Inflammatory macrophage (primary cell): ENCODE measurements around the gene DOCK4.

Experiments
- DNase-seq, 2 donors: peaks; one replicate each; pipeline ENCODE4 v3.0.0-alpha.2; 2020 to 2022

DOCK4 gene

DNA sequence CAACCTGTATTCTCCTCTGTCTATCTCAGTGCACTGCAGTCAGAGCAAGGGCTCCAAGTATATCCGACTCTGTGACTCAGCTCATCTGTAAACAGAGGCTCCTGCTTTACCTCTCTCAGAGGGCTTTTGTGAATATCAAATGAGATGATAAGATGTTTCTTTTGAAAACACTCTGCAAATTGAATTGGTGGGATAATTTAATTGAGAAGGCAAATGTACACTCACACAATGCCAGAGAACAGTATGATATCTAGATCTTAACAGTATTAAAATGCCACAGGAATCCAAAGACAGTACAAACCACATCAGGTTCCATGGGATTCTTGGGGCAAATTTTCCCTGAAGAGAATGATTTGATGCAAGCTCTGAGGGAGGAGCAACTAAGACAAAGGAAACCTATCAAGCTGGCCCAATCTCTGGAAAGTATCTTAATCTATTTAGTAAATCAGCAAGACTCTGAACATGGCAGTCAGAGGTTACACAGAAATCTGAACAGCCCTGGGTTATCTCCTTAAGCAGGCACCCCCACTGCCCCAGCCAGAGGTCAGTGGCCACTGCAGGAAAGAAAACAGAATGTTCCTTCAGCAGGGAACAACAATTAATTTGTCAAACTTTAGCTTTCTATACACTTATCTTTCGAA, 45.9 kb downstream of the DOCK4 start:
- DNase-seq: no peak

DNA sequence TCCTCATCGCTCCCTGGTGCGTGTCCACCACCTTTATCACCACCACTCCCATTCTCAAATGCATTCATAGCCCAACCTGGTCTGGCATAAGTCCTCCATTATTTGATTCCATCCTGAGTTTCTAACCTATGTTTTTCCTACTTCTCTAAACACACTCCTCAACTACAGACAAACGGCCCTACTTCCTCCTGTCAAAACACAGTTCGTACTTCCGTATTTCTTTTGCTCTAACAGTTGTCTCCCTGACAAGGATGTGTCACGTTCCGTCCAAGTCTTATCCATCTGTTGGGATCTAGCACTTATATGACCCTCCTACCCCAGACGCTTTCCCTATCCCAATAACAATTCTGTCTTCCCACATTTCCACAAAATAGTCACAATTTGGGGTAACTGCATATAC, 46.8 kb downstream of the DOCK4 start:
- peak; percentile 56 to 63 for DNase-seq

DNA sequence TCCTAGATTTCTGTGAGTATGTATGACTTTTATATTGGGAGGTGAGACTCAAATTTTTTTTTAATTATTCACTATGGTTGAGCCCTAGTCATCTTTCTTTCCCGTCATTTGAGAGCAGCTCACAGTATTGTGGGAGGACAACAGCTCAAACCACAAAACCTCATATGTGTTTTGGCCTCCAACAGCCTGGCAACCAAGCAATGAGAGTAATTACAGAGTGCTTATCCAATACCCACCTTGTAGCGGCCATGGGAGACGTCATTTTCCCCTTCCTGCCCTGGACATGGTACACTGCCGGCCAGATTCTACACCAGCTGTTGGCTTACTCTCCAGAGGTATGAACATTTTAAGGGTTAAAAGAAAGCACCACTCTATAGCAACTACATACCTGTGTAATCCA, 49.1 kb downstream of the DOCK4 start:
- peak in 1 of 2 donors; percentile 24 for DNase-seq

DNA sequence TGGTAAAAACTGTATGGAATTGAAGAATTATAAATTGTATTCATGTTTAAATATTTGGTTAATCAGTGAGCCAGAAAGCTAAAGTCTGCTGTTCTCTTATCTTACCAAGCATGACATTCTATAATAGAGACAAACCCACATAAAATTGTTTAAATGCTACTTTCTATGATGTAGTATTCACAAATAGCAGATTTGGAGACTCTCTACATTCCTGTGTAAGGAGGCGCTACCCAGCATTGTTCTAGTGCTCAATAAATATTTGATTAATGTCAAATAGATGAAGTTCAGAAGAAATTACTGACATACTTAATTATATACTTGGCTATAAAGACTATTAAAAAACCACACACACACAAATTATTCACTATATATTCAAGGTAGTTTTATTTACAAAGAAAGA, 49.8 kb downstream of the DOCK4 start:
- DNase-seq: no peak

DNA sequence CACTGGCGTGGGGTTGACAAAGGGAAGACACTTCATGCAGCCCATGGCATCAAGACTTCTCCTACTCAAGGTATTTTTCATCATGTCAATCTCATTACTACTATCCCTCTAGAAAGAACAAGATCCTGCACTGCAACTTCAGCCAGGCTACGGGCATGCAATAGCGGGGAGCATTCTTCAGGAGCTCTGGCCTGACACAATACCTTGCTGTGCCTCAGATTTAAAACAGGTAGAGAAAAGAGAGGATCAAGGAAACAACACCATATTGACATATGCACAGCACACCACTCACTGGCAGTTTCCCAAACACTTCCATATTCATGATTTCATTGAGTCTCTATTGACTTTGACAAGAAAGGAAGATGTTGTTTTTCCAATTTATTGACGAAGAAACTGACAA, 51.5 kb downstream of the DOCK4 start:
- DNase-seq: no peak

DNA sequence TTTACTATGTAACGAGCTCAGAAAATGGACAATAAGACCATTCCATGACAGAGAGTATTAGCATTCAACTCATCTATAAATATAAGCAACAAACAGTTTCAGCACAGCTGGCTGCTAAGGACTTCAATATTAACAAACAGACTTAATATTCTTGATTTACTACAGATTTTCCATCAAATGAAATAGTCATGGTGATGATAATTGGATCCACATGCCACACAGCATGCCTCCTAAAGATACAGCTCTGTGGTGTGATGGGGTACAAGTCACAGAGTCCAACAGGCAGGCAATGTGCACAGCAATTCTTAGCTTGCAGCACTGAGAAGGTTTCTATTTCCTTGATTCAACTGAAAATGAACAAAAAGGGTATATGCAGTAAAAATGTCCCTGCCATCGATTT, 54.0 kb downstream of the DOCK4 start:
- DNase-seq: no peak

DNA sequence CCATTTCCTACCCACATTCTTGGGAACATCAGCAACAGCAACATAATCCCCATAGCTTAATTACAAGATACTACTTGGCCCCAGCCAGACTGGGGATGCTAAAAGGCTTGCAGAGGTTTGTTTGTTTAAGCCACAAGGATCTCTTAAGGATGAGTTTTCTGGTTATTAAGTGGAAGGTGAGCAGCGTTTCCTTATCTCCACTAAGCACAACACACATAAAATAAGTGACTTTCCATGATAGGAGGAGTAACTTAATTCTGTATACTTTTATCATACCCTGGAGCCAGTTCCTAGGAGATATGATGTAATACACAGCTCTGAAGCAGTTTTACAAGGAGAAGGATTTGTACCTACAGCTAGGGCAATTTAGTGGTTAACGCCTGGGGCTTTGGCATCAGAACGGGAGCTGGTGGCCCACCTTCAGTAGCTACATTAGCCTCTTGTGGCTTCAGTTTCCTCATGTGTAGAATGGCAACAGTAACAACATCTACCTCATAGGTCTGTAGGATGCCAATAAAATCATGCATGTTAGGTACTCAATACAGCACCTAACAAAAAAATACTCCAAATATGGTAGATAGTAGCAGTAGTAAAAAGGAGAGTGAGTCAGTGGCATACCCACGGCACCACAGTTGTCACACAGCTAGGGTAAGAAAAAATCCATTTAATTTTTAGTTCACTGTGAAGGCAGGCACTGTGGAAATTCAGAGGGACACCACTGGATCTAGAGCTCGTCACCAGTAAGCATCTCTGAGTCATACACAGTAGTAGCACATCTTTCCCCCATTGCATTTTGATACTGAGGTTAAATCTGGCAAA, 55.2 kb downstream of the DOCK4 start:
- DNase-seq: no peak

DNA sequence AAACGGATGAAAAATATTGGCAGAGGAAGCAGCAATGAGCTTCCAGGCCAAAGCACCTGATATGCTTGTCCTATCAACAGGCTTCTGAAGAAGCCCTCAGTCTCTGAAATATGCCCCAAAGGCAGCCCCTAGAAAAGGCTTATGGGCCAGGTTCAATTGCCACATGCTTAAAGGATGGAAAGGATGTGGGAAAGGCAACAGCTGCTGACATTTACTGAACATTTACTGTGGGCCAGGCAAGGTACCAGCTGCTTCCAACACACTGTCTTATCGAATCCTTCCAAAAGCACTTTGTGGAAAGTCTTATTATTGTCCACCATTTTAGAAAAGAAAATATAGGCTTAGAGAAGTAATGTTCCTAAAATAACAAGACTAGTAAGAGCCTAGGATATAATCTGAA, 56.5 kb downstream of the DOCK4 start:
- no peak for DNase-seq

DNA sequence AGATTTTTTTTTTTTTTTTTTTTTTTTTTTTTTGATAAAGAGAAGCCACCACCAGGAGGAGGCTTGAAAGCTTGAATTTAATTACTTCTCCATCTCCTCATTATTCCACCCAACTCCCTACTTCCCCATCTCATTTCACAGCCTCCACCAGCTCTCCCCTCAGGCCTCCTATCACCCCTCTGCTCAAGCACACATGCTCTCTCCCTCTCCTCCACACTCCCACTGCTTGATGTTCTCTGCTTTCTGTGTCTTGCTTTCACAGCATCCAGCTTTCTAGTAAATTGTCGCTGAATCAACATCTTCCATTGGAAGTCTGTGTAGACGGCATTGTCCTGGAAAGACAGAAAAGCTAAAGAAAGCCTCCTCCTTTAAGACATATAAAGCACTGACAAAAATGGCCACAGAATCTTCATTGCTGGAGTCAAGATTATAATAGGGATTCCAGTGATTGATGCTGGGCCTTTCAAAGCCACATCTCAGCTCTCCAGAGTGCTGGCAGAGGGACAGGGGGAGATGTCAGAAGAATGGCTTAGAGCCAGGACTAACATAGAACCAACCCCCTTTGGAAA, 58.3 kb downstream of the DOCK4 start:
- DNase-seq: no peak

DNA sequence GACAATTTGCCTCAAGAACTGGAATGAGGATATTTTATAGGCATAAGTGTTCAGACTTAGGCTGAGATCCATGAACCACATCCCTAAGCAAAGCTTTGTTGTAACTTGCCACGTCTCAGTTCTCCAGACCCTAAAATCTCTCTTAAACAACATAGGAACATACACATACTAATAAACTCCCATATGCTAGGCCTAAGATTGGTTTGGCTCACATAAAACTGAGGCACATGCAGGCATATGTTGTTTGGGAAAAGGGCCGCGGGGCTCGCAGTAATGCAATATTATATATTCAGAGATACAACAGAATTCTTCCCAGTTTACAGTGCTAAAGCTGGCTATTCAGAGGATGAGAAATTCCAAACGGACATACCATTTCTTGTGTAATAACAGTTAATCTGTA, 61.0 kb downstream of the DOCK4 start:
- no peak for DNase-seq

DNA sequence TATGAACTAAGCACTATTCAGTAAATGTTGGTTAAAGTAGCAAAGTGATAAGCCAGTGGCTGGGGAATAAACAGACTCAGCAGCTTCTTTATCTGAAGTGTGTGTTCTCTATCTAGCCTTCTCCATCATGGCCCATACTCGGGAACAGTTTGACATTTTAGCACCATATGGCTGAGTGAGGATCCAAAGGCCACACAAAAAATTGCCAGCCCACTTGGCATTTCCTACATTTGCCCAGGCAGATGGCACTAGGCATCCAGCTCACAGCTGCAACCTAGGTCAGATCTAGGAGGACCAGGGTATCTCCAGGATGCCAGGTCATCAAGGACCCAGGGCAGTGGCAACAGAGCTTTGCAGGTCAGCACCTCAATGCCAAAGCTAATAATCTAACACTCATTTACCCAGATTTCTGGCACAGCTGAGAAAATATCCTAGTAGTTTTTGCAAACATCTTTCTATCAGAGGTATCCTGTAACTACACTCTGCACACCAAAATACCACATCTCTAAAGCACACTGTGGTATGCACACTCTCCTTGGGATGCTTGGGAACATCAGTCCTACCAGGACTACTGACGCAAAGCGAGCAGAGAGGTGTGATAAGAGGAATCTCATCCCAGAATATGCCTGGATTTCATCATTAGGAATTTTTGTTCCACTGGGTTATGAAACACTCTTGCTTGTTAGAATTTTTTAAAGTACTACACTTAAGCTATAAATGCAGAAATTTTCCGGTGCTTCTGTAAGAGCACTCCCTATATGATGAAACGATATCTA, 61.7 kb downstream of the DOCK4 start:
- DNase-seq: no peak

DNA sequence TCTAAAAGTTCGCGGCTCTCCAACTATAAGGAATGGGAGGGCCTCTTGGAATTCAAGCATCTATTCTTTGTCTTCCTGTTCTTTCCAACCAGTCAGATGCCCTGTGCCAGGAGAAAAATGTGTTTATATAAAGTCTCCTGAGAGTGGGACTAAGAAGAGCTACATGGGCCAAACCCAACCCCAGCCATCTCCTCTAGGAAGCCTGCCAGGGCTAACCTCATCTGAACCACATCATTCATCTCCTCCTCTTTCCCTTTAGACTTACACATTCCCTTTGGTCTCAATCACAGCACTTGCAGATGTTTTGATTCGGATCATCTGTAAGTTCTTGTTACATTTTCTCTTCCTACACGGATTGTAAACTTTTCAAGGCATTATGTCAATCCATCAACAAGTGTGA, 62.6 kb downstream of the DOCK4 start:
- DNase-seq: no peak

DNA sequence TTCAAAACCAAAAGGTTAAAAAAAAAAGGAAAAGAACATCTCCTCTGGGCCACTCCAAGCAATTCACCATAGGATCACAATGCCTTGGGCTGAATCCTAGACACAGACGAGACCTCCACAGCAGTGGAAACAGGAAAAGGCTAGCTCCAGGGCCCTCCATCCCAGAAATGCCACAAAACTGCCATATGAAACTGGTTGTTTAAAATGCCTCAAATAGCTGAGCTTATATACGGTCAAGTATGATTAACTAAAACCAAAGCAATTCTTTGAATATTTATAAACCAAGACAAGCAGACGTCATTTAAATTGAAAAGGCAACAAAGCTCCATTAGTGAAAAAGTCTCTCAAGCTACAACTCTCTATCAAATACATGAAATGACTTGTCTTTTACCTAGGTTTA, 63.1 kb downstream of the DOCK4 start:
- DNase-seq: no peak

DNA sequence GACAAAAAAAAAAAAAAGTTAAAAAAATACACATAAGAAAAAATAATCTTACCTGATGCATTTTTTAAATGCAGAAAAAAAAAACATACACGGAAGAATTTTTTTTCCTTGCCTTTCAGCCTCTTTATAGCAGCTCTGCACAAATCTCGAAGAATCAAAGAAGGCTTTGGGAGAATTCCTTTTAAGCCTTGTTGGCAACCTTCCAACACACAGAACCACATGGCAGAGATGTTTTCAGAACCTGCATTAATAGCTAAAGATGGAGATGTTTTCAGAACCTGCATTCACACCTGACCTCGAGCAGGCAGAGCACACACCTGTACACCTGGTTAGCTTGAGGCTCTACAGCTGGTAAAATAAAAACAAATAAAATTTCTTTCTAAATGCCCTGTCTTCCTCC, 65.6 kb downstream of the DOCK4 start:
- no peak for DNase-seq

DNA sequence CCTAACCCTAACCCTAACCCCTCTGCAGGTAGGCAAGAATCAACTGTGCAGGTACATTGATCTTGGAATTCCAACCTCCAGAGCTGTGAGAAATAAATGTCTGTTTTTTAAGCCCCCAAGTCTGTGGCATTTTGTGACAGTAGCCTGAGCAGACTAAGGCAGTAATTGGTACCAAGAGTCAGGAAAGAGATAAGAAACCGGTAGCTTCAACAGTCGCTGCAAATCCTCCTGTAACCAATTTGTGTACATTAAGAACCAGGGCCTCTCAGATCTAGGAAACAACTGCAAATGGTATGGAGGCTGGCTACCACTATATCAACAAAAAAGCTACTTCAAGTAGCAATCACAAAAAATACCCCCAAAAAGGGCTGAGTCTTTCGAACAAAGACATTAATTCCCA, 67.3 kb downstream of the DOCK4 start:
- no peak for DNase-seq

DNA sequence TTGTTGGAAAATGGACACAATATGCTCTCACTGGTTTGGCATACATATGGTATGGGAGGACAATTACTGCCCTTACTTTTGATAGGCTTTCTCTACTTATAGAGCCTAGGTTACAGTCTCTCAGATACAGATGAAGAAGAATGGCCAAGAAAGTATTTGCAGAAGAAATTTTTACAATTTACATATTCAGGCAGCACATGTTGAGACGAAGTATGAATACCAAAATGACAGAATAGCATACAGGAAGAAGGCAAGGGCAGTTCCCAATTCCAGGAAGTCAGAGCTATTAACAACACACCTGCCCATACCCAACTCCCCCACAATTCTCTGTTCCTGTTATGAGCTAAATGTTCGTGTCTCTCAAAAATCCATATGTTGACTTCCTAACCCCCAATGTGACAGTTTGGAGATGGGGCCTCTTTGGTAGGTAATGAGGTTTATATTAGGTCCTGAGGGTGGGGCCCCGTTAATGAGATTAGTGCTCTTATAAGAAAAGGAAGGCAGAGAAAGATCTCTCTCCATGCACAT, 67.8 kb downstream of the DOCK4 start:
- DNase-seq: no peak

DNA sequence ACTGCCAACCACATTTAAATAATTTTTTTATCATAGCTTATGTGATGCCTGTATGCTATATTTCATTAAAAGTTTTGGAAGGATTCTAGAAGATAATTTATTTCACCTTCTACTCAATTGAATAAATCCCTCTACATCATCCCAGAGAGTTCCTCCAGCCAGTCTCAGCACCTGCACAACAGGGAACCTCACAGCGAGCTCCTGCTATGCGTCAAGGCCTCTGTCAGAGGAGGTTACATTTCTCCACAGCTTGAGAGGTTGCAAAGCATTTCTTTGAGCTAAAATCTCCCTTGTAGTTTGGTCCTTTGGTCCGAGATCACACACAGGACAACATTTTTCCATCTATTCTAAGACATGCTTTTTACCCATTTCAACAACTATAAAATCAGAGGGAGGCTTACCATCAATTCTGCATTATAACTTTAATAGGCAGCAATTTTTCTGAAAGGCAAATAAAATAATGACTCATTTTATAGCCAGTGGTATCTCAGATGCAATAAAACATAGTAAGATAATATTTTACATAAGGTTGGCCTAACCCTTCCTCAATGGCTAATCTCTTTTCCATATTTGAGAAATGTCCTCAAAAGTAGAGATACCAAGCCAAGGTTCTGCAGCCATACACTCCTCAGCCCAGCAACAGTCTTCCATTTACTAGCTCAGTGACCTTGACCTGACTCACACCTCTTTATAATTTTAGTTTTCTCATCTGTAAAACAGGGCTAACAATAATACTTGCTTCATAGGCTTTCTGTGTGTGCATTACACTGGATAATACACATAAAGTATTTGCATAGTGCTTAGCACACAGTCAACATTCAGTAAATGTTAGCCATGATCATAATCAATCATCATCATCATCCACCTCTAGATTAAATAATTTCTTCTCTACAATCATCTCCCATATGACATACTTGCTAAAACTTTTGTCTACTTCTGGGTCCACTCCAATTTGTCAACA, 68.8 kb downstream of the DOCK4 start:
- no peak for DNase-seq

DNA sequence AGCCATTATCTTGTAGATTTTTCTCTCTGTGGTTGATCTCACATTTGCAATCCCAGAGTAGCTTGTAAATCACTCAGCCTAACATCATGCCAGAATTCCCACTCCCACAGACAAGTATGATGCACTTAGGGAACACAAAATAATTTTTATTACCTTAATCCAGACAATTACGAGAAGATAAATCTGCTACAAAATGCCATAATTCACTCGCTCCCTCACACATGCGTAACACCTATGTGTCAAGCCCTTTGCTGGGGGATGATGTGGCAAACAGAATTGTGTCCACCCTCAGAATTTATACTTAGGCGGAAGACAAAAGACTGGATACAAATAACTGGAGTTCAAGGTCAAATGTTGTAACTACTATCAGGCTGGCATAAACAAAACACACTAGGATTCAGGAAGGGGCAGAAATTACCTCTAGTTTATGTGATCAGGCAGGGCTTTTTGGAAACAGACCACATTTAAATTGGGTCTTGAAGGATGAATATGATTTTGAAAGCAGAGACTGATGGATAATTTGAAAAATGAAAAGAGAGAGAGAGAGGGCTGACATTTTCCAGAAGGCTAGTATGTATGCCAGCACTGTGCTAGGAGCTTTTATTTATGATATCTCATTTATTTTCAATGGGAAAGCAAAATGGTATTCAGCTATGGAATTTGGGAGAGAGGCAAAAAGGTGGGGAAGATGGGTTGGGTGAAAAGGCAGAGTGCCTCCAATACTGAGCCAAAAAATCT, 69.8 kb downstream of the DOCK4 start:
- no peak for DNase-seq

DNA sequence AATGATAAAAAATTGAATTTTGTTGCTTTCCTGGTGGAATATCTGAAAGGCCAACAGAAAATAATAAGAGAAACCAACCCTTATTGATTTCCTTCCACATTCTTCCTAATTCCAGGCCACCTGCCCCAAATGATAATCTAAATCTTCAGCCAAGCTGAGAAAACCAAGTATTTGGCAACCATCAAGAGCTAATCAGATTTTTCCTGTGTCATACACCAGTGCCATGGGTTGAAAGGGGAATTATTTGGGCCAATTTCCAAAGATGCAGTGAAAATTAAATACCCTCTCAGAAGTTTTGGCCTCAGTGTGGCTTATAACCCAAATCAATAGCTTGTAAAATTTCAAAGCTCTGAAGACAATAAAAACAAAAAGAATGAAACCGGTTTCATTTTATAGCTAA, 70.4 kb downstream of the DOCK4 start:
- no peak for DNase-seq

DNA sequence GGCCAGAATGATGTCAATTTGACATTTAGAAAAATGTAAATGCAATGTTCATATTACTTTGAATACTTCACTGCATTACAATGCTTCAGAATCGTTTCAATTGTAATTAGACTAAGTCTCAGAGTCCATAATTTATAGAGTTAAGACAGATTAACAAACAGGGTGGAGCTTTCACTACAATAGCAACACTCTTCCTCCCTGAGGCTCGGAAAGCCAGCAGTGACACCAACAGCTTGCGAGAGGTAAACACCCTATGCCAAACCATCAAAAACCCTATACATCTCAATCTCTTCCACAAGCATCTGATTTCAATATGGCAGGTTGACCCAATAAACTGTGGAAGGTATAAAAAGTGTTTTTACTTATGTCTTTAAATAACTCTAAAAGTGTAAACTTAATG, 72.2 kb downstream of the DOCK4 start:
- no peak for DNase-seq

DNA sequence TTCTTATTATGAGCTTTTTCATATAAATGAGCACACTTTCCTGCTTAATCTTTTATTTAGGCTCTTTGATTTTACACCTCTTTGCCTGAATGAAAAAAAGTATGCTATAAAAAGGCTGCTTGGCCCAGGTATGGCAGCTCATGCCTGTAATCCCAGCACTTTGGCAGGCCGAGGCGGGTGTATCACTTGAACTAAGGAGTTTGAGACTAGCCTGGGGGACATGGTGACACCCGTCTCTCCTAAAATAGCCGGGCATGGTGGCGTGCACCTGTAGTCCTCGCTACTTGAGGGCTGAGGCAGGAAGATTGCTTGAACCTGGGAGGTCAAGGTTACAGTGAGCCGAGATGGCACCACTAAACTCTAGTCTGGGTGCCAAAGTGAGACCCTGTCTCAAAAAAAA, 72.9 kb downstream of the DOCK4 start:
- no peak for DNase-seq
